ENCODE measurements around the gene HOXA6. TPM values are rescaled to one million over a fixed set of nuclear protein-coding genes. Genes with fewer than 3 reads are reported as not detected.

Gene HOXA6
- total RNA-seq, 8 experiments from 2014 or later: 4.4 to 52.8 (median 23.7) TPM

- Histone ChIP-seq H3K4me3 (peak overlapping the region; percentile 61 to 87 (median 80)), H3K4me1 (replicated peaks in 1 of 2) (peaks cover 14 to 49% of the 10 kb centered on the region in 2 donors), H3K27ac (peak overlapping the region; percentile 96 to 98)
- in situ Hi-C loops (cut with MboI; ENCODE audit: low pct_unique_long_range_greater_than_20kb in 2 of 9, low sequenced_read_pairs in 9 of 9, unreplicated experiment in 9 of 9): loop anchor here in 1 of 9 experiments (25.0 kb wide), 1 partner anchor 247 kb away; the partner anchor contains the start of gene SKAP2
- WGBS, 10 experiments: 17 to 90% (median 50%) methylated on average over 1 to 2 of the region's 4 CpGs; no CpG with 5 or more reads in 6 of the 10 experiments
- no peak for ATAC-seq (replicated peaks in 6 of 8)
Observed at GRCh38 chr7:27109466-27110185, 37.9 kb downstream of the HOXA6 start.

GRCh38 chr7:27108390-27109127 lies 39.0 kb downstream of the HOXA6 start:
- peak overlapping the region; percentile 51 to 82 (median 69) for H3K4me3 ChIP-seq
- H3K4me1 ChIP-seq (replicated peaks in 1 of 2): peaks cover 14 to 55% of the 10 kb centered on the region in 2 donors
- WGBS, 10 experiments: 0 to 97% (median 2%) methylated on average over 1 to 14 of the region's 41 CpGs; no CpG with 5 or more reads in 5 of the 10 experiments
- in situ Hi-C loops (cut with MboI; ENCODE audit: low pct_unique_long_range_greater_than_20kb in 2 of 9, low sequenced_read_pairs in 9 of 9, unreplicated experiment in 9 of 9): loop anchor here in 1 of 9 experiments (25.0 kb wide), 1 partner anchor 246 kb away; the partner anchor contains the start of gene SKAP2
- H3K27ac ChIP-seq: peak overlapping the region; percentile 96 to 98
- ATAC-seq (replicated peaks in 6 of 8): peak in 5 of 8 experiments; percentile 34 to 44 (median 40)

GRCh38 chr7:27107391-27108381 lies 39.9 kb downstream of the HOXA6 start:
- Histone ChIP-seq H3K4me3 (peak overlapping the region; percentile 51 to 82 (median 69)), H3K4me1 (replicated peaks in 1 of 2) (peaks cover 14 to 55% of the 10 kb centered on the region in 2 donors), H3K27ac (peak overlapping the region; percentile 96 to 98)
- 1 to 92% (median 8%) methylated on average over 7 to 22 of the region's 47 CpGs; no CpG with 5 or more reads in 1 of the 10 experiments for WGBS, 10 experiments
- in situ Hi-C loops (cut with MboI; ENCODE audit: low pct_unique_long_range_greater_than_20kb in 2 of 9, low sequenced_read_pairs in 9 of 9, unreplicated experiment in 9 of 9): loop anchor here in 1 of 9 experiments (25.0 kb wide), 1 partner anchor 245 kb away; the partner anchor contains the start of gene SKAP2
- peak in 5 of 8 experiments; percentile 0 to 5 (median 1) for ATAC-seq (replicated peaks in 6 of 8)

GRCh38 chr7:27106901-27107240 lies 40.7 kb downstream of the HOXA6 start:
- in situ Hi-C loops (cut with MboI; ENCODE audit: low pct_unique_long_range_greater_than_20kb in 2 of 9, low sequenced_read_pairs in 9 of 9, unreplicated experiment in 9 of 9): loop anchor here in 1 of 9 experiments (25.0 kb wide), 1 partner anchor 245 kb away; the partner anchor contains the start of gene SKAP2
- H3K4me1 ChIP-seq (replicated peaks in 1 of 2): peaks cover 14 to 55% of the 10 kb centered on the region in 2 donors
- H3K27ac ChIP-seq: peak overlapping the region; percentile 96 to 98
- peak overlapping the region; percentile 51 to 82 (median 69) for H3K4me3 ChIP-seq
- ATAC-seq (replicated peaks in 6 of 8): no peak
- WGBS, 10 experiments: 0 to 100% (median 2%) methylated on average over 2 to 14 of the region's 14 CpGs

- H3K4me3 ChIP-seq: peak overlapping the region; percentile 51 to 82 (median 69)
- 0 to 100% (median 0%) methylated on average over 1 to 17 of the region's 44 CpGs; no CpG with 5 or more reads in 1 of the 10 experiments for WGBS, 10 experiments
- ATAC-seq (replicated peaks in 6 of 8): peak in 1 of 8 experiments; percentile 2
- H3K27ac ChIP-seq: peak overlapping the region; percentile 96 to 98
- in situ Hi-C loops (cut with MboI; ENCODE audit: low pct_unique_long_range_greater_than_20kb in 2 of 9, low sequenced_read_pairs in 9 of 9, unreplicated experiment in 9 of 9): loop anchor here in 1 of 9 experiments (25.0 kb wide), 1 partner anchor 244 kb away; the partner anchor contains the start of gene SKAP2
- H3K4me1 ChIP-seq (replicated peaks in 1 of 2): peaks cover 14 to 52% of the 10 kb centered on the region in 2 donors
Observed at GRCh38 chr7:27106181-27106900, 41.2 kb downstream of the HOXA6 start.

- in situ Hi-C loops (cut with MboI; ENCODE audit: low pct_unique_long_range_greater_than_20kb in 2 of 9, low sequenced_read_pairs in 9 of 9, unreplicated experiment in 9 of 9): loop anchor here in 1 of 9 experiments (25.0 kb wide), 1 partner anchor 243 kb away; the partner anchor contains the start of gene SKAP2
- WGBS, 10 experiments: 0 to 97% (median 7%) methylated on average over 3 to 10 of the region's 13 CpGs
- Histone ChIP-seq H3K4me3 (peak overlapping the region; percentile 51 to 82 (median 69)), H3K27ac (peak overlapping the region; percentile 96 to 98), H3K4me1 (replicated peaks in 1 of 2) (peaks cover 14 to 50% of the 10 kb centered on the region in 2 donors)
- ATAC-seq (replicated peaks in 6 of 8): no peak
Observed at GRCh38 chr7:27105301-27106031, 42.1 kb downstream of the HOXA6 start.

- ATAC-seq (replicated peaks in 6 of 8): no peak
- Histone ChIP-seq H3K27ac (peak overlapping the region; percentile 96 to 98), H3K4me1 (replicated peaks in 1 of 2) (peaks cover 9 to 46% of the 10 kb centered on the region in 2 donors), H3K4me3 (peak overlapping the region; percentile 51 to 82 (median 69))
- in situ Hi-C loops (cut with MboI; ENCODE audit: low pct_unique_long_range_greater_than_20kb in 2 of 9, low sequenced_read_pairs in 9 of 9, unreplicated experiment in 9 of 9): loop anchor here in 1 of 9 experiments (25.0 kb wide), 1 partner anchor 242 kb away; the partner anchor contains the start of gene SKAP2
- WGBS, 10 experiments: 0 to 100% (median 3%) methylated on average over 1 to 13 of the region's 13 CpGs
Observed at GRCh38 chr7:27104341-27105058, 43.1 kb downstream of the HOXA6 start.

GRCh38 chr7:27103489-27104226 lies 43.9 kb downstream of the HOXA6 start:
- peak in 4 of 8 experiments; percentile 2 to 42 (median 7) for ATAC-seq (replicated peaks in 6 of 8)
- peaks cover under 1 to 38% of the 10 kb centered on the region in 2 donors for H3K4me1 ChIP-seq (replicated peaks in 1 of 2)
- H3K4me3 ChIP-seq: peak overlapping the region; percentile 51 to 82 (median 69)
- in situ Hi-C loops (cut with MboI; ENCODE audit: low pct_unique_long_range_greater_than_20kb in 2 of 9, low sequenced_read_pairs in 9 of 9, unreplicated experiment in 9 of 9): loop anchor here in 1 of 9 experiments (25.0 kb wide), 1 partner anchor 241 kb away; the partner anchor contains the start of gene SKAP2
- 0 to 98% (median 8%) methylated on average over 2 to 16 of the region's 35 CpGs; no CpG with 5 or more reads in 3 of the 10 experiments for WGBS, 10 experiments
- peak overlapping the region; percentile 96 to 98 for H3K27ac ChIP-seq

GRCh38 chr7:27102581-27103442 lies 44.8 kb downstream of the HOXA6 start, which contains the start of gene HOXA2:
Gene HOXA2, minus strand, starts transcription at chr7:27102683. Its CDS starts 183 bp downstream, at chr7:27102500.
- Histone ChIP-seq H3K4me3 (peak within 1 kb of the TSS; percentile 51 to 82 (median 69)), H3K4me1 (replicated peaks in 1 of 2) (peaks cover 0 to 30% of the 10 kb centered on the region in 2 donors), H3K27ac (peak within 1 kb of the TSS; percentile 96 to 98)
- peak in 6 of 8 experiments; percentile 10 to 63 (median 52) for ATAC-seq (replicated peaks in 6 of 8)
- WGBS, 10 experiments: 0 to 92% (median 7%) methylated on average over 5 to 24 of the region's 29 CpGs; no CpG with 5 or more reads in 1 of the 10 experiments
- in situ Hi-C loops (cut with MboI; ENCODE audit: low pct_unique_long_range_greater_than_20kb in 2 of 9, low sequenced_read_pairs in 9 of 9, unreplicated experiment in 9 of 9): loop anchor here in 1 of 9 experiments (25.0 kb wide), 1 partner anchor 241 kb away; the partner anchor contains the start of gene SKAP2
